T-helper 17 cell (primary cell): ENCODE results near the gene TNPO3. TPM values are rescaled to one million over a fixed set of nuclear protein-coding genes. Genes with fewer than 3 reads are reported as not detected.
A peak's percentile ranks its signal among the peaks of the same experiment; 100 is the strongest.
"Not testable (repeated sequence)": the region's sequence is repeated elsewhere in the genome, so short reads cannot be mapped to it uniquely, and the experiment has no call there.

Source experiments
- ATAC-seq: fragments of 150-1000 bp; cut with Tn5 transposase; 2 replicates; pipeline ENCODE4 v1.10.0; 2021; ENCODE audit warnings: mild to moderate bottlenecking, moderate library complexity
- DNase-seq, 3 donors: peaks; one replicate each; pipeline versions ENCODE4 v3.0.0 to v3.0.0-alpha.2; 2020 to 2021
- H3K9me3 ChIP-seq: one replicate; pipeline ENCODE4 v1.7.0; 2013; ENCODE audit warnings: low read length, mild to moderate bottlenecking; ENCODE audit not compliant: control insufficient read depth, poor library complexity, severe bottlenecking
- H3K27ac Mint-ChIP-seq: one replicate; pipeline ENCODE4 v1.8.0; 2022; ENCODE audit warnings: mild to moderate bottlenecking, moderate library complexity, mixed read lengths
- H3K27me3 Mint-ChIP-seq: one replicate; pipeline ENCODE4 v1.8.0; 2022; ENCODE audit warnings: mixed read lengths
- H3K36me3 Mint-ChIP-seq: one replicate; pipeline ENCODE4 v1.8.0; 2022; ENCODE audit warnings: low read depth, mixed read lengths
- H3K4me1 Mint-ChIP-seq: one replicate; pipeline ENCODE4 v1.8.0; 2022; ENCODE audit warnings: mild to moderate bottlenecking, mixed read lengths
- H3K4me3 Mint-ChIP-seq: one replicate; pipeline ENCODE4 v1.8.0; 2022; ENCODE audit warnings: mild to moderate bottlenecking, moderate library complexity, mixed read lengths
- total RNA-seq, 4 donors: library from RNA in 2 of 4; stranded (reverse) in 2 of 4; gene quantifications; one replicate each; pipeline ENCODE4 v1.2.3 and lab custom pipeline; 2022 to 2026

TNPO3 gene
- total RNA-seq, 2 donors from 2014 or later = 29.1 to 29.2 TPM

GRCh38 chr7:129055861-129056464 lies 1.1 kb upstream of the TNPO3 start:
- Mint-ChIP-seq H3K36me3 (no peaks in the 10 kb centered on the region), H3K4me1 (peaks cover 24% of the 10 kb centered on the region), H3K27me3 (peaks cover 13% of the 10 kb centered on the region), H3K27ac (peak overlapping the region; percentile 99), H3K4me3 (peak overlapping the region; percentile 8)
- ATAC-seq (no peak), DNase-seq (no peak)
- no peaks in the 10 kb centered on the region for H3K9me3 ChIP-seq

GRCh38 chr7:129055294-129055816 lies 444 bp upstream of the TNPO3 start:
- ATAC-seq = peak; percentile 6

GRCh38 chr7:129053938-129054437 lies 923 bp downstream of the TNPO3 start:
- H3K4me1 Mint-ChIP-seq = peaks cover 37% of the 10 kb centered on the region

More at GRCh38 chr7:129055294-129055816, 444 bp upstream of the TNPO3 start:
- H3K4me3 Mint-ChIP-seq = peak overlapping the region; percentile 98
- H3K27ac Mint-ChIP-seq = peak overlapping the region; percentile 99
- no peaks in the 10 kb centered on the region for H3K9me3 ChIP-seq
- H3K36me3 Mint-ChIP-seq = no peaks in the 10 kb centered on the region
- no peak for DNase-seq
- peaks cover 13% of the 10 kb centered on the region for H3K27me3 Mint-ChIP-seq
- H3K4me1 Mint-ChIP-seq = peaks cover 29% of the 10 kb centered on the region

DNA sequence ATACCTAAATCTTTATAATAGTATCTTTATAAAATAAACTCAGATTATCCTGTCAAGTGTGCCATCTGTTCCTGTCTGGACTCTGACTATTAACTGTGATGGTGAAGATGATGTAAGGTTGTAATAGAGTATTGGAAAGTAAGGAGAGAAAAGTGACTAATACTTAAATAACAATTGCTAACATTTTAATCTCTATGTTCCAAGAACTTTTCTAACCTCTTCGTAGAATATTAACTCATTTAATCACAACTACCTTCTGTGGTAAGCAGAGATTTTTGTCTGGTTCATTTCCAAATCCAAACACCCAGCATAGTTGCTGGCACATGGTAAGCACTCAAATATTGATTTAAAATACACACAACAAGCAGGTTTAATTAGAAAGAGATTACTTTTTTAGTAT lies 2.5 kb downstream of the TNPO3 start:
- no peak for DNase-seq
- H3K36me3 Mint-ChIP-seq = peaks cover 8% of the 10 kb centered on the region
- peaks cover 43% of the 10 kb centered on the region for H3K4me1 Mint-ChIP-seq
- no peak overlapping the region for H3K27ac Mint-ChIP-seq
- peak overlapping the region; percentile 53 for H3K4me3 Mint-ChIP-seq
- H3K27me3 Mint-ChIP-seq = no peaks in the 10 kb centered on the region
- H3K9me3 ChIP-seq = no peaks in the 10 kb centered on the region
- no peak for ATAC-seq

More at GRCh38 chr7:129053938-129054437, 923 bp downstream of the TNPO3 start:
- peaks cover 6% of the 10 kb centered on the region for H3K36me3 Mint-ChIP-seq
- H3K4me3 Mint-ChIP-seq = peak overlapping the region; percentile 98
- H3K27ac Mint-ChIP-seq = peak overlapping the region; percentile 99
- H3K9me3 ChIP-seq = no peaks in the 10 kb centered on the region
- H3K27me3 Mint-ChIP-seq = peaks cover 5% of the 10 kb centered on the region
- no peak for DNase-seq
- ATAC-seq = no peak

DNA sequence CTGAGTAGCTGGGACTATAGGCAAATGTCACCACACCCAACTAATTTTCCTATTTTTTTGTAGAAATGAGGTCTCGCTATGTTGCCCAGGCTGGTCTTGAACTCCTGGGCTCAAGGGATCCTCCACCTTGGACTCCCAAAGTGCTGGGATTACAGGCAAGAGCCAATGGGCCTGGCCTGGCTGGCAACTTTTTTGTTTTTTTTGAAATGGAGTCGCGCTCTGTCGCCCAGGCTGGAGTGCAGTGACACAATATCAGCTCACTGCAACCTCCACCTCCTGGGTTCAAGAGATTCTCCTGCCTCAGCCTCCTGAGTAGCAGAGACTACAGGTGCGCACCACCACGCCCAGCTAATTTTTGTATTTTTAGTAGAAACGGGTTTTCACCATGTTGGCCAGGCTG lies 3.5 kb downstream of the TNPO3 start:
- ATAC-seq, H3K27me3 Mint-ChIP-seq, H3K36me3 Mint-ChIP-seq, DNase-seq, H3K27ac Mint-ChIP-seq, H3K9me3 ChIP-seq, H3K4me3 Mint-ChIP-seq: not testable (repeated sequence)
- H3K4me1 Mint-ChIP-seq = peaks cover 52% of the 10 kb centered on the region

DNA sequence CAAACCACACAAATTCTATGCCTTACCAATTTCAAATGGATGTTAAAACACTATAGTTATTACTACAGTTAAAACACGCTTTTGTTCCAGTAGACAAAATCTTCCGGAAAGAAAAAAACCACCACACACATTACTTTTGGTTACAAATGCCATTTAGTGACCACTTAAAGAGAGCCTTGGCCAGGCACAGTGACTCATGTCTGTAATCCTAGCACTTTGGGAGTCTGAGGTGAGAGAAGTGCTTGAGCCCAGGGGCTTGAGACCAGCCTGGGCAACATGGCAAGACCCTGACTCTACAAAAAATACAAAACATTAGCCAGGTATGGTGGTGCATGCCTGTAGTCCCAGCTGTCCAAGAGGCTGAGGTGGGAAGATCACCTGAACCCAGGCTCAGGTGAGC lies 7.2 kb downstream of the TNPO3 start:
- ATAC-seq (no peak), DNase-seq (no peak)
- Mint-ChIP-seq H3K27me3 (no peaks in the 10 kb centered on the region), H3K4me1 (peaks cover 51% of the 10 kb centered on the region), H3K4me3 (no peak overlapping the region), H3K36me3 (peaks cover 10% of the 10 kb centered on the region), H3K27ac (no peak overlapping the region)
- no peaks in the 10 kb centered on the region for H3K9me3 ChIP-seq

- ATAC-seq = peak; percentile 35
- no peaks in the 10 kb centered on the region for H3K9me3 ChIP-seq
- Mint-ChIP-seq H3K36me3 (peaks cover 10% of the 10 kb centered on the region), H3K27me3 (no peaks in the 10 kb centered on the region), H3K27ac (no peak overlapping the region), H3K4me1 (peaks cover 56% of the 10 kb centered on the region), H3K4me3 (peak overlapping the region; percentile 21)
- DNase-seq = no peak
Observed at GRCh38 chr7:129045682-129046081, 9.2 kb downstream of the TNPO3 start.

DNA sequence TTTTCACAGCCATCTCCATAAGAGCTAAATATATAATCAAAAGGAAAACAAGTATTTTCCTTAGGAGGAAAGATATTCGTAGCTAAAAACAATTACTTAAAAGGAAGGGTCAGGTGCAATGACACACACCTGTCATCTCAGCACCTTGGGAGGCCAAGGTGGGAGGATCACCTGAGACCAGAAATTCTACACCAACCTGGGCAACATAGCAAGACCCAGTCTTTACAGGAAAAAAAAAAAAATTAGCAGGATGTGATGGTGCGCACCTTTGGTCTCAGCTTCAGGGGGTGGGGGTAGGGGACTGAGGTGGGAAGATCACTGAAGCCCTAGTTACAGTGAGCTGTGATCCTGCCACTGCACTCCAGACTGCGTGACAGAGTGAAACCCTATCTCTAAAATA lies 11.9 kb downstream of the TNPO3 start:
- peaks cover 8% of the 10 kb centered on the region for H3K36me3 Mint-ChIP-seq
- DNase-seq = no peak
- H3K9me3 ChIP-seq = no peaks in the 10 kb centered on the region
- no peak for ATAC-seq
- peak overlapping the region; percentile 27 for H3K27ac Mint-ChIP-seq
- H3K4me3 Mint-ChIP-seq = no peak overlapping the region
- H3K4me1 Mint-ChIP-seq = peaks cover 43% of the 10 kb centered on the region
- no peaks in the 10 kb centered on the region for H3K27me3 Mint-ChIP-seq

DNA sequence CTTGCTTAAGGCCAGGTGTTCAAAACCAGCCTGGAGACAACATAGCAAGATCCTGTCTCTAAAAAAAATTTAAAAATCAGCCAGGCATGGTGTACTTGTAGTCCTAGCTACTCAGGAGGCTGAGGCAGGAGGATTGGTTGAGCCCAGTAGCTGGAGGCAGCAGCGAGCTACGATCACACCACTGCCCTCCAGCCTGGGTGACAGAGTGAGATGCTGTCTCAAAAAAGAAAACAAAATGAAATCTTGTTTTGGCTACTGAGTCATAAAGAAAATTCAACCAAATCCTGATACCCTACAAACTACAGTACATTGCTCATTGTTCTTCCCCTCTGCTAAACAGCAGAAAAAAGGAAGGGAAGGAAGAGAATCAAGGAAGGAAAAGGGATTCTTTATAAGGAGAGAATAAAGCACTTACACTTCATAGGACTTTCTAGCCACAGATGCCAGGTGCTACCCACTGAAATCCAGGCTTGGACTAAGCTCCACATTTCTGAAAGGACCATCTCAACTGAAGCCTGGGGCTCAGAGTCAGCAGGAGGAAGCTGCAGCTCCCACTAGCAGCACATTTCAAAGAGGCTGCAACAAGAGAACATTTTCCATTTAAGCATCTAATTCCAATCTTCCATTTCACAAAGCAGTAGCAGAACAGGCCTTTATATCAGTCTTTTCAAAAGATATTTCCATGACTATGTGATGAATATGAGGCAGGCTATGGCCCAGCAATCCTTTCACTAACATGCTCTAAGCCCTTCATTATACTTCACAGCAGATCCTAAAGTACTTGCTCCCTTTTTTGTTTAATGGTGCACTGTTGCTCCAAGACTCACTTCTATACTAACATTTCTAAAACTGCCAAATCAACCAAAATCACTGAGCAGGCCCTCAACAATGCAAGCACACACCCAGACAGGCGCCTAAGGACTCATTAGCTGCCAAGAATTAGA lies 13.5 kb downstream of the TNPO3 start:
- no peak for ATAC-seq
- H3K9me3 ChIP-seq = no peaks in the 10 kb centered on the region
- Mint-ChIP-seq H3K4me3 (no peak overlapping the region), H3K27ac (peak overlapping the region; percentile 72), H3K27me3 (no peaks in the 10 kb centered on the region), H3K4me1 (peaks cover 44% of the 10 kb centered on the region), H3K36me3 (peaks cover 14% of the 10 kb centered on the region)
- no peak for DNase-seq

DNA sequence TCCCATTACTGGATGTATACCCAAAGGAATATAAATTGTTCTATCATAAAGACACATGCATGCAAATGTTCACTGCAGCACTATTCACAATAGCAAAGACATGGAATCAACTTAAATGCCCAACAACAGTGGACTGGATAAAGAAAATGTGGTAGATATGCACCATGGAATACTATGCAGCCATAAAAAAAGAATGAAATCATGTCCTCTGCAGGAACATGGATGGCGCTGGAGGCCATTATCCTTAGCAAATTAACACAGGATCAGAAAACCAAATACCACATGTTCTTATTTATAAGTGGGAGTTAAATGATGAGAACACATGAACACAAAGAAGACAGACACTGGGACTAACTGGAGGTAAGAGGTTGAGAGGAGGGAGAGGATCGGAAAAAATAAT lies 16.4 kb downstream of the TNPO3 start:
- DNase-seq, H3K27me3 Mint-ChIP-seq, ATAC-seq, H3K27ac Mint-ChIP-seq, H3K4me3 Mint-ChIP-seq, H3K9me3 ChIP-seq: not testable (repeated sequence)
- Mint-ChIP-seq H3K36me3 (peaks cover 16% of the 10 kb centered on the region), H3K4me1 (peaks cover 33% of the 10 kb centered on the region)

DNA sequence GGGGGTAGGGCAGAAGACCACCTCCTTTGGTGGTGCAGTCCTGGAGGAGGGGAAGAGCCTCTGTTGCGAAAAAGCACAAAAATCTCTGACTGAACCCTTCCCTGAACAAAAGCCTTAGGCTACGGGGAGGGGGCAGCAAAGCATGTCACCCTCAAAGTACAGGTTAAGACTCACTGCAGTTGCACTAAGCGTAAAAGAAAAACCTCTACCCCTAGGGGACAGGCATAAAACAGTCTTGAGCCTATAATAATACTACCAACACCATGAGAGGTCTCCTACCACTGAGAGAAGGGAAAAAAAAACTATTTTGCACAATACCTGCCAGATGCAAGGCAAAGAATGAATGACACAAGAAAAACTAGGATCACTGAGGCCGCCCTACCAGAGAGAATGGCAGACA lies 17.3 kb downstream of the TNPO3 start:
- Mint-ChIP-seq H3K4me1 (peaks cover 32% of the 10 kb centered on the region), H3K27me3 (no peaks in the 10 kb centered on the region), H3K27ac (peak overlapping the region; percentile 62), H3K36me3 (peaks cover 16% of the 10 kb centered on the region), H3K4me3 (no peak overlapping the region)
- H3K9me3 ChIP-seq = no peaks in the 10 kb centered on the region
- no peak for DNase-seq
- ATAC-seq = no peak

DNA sequence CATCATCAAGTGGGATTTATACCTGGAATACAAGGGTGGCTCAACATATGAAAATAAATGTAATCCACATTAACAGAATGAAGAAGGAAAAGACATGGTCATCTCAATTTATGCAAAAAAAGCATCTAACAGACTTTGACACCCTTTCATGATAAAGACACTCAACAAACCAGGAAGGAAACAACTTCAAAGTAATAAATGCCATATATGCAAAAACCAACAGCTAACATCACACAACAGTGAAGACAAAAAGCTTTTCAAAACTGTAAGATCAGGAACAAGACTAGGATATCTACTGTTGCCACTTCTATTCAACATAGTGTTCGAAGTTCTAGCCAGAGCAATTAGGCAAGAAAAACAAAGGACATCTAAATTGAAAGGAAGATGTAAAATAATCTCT lies 22.9 kb downstream of the TNPO3 start:
- DNase-seq = no peak
- ATAC-seq = no peak
- Mint-ChIP-seq H3K4me3 (no peak overlapping the region), H3K27ac (no peak overlapping the region), H3K4me1 (peaks cover 41% of the 10 kb centered on the region), H3K27me3 (no peaks in the 10 kb centered on the region), H3K36me3 (peaks cover 8% of the 10 kb centered on the region)
- H3K9me3 ChIP-seq = no peaks in the 10 kb centered on the region

DNA sequence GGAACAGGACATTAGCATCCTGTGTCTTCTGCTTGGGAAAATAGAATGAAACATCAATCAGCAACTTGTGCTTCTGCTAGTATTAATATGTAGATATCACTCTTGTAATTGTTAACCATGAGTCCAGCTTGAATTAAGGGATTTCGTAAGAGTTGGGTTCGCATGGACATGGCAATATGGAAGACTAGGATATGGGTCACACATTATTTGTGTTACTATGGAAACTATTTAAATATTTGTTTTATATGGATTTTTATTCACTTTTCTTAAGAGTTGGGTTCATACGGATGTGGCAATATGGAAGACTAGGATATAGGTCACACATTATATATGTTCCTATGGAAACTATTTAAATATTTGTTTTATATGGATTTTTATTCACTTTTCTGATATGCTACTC lies 24.5 kb downstream of the TNPO3 start:
- H3K4me3 Mint-ChIP-seq = no peak overlapping the region
- ATAC-seq (no peak), DNase-seq (no peak)
- peaks cover 39% of the 10 kb centered on the region for H3K4me1 Mint-ChIP-seq
- H3K27ac Mint-ChIP-seq = no peak overlapping the region
- no peaks in the 10 kb centered on the region for H3K27me3 Mint-ChIP-seq
- no peaks in the 10 kb centered on the region for H3K9me3 ChIP-seq
- peaks cover 5% of the 10 kb centered on the region for H3K36me3 Mint-ChIP-seq
